ENCODE data around the gene TRIM56.
A peak's percentile ranks its signal among the peaks of the same experiment; 100 is the strongest.

The TRIM56 gene

DNA sequence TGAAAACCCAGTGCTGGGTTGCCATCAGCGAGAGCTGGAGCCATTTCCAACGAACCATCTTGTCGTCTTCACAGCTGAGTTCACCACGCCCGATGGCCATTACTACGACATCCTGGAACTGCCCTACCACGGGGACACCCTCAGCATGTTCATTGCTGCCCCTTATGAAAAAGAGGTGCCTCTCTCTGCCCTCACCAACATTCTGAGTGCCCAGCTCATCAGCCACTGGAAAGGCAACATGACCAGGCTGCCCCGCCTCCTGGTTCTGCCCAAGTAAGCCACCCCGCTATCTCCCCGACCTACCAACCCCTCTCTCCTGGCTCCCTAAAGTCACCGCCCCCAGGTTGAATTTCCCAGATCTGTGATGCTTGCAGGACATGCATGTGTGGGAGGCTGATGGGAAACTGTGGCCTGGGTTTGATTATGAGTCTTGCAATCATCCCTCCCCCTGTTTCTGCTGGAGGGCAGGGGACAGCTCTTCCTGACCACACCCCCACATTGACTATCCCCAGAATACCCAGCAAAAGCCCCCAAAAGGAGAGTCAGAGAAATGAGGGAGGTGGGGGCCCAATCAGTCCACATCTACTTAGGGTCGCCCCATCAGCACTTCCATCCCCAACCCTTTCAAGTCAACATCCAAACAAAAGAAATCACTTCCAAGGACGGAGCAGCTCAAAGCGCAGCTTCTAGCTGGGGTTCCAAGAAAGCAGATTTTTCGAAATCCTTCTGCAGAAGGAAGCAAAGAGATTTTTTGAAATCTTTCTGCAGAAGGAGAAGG, 48.5 kb downstream of the TRIM56 start:
- TF ChIP-seq, protein P1, sequence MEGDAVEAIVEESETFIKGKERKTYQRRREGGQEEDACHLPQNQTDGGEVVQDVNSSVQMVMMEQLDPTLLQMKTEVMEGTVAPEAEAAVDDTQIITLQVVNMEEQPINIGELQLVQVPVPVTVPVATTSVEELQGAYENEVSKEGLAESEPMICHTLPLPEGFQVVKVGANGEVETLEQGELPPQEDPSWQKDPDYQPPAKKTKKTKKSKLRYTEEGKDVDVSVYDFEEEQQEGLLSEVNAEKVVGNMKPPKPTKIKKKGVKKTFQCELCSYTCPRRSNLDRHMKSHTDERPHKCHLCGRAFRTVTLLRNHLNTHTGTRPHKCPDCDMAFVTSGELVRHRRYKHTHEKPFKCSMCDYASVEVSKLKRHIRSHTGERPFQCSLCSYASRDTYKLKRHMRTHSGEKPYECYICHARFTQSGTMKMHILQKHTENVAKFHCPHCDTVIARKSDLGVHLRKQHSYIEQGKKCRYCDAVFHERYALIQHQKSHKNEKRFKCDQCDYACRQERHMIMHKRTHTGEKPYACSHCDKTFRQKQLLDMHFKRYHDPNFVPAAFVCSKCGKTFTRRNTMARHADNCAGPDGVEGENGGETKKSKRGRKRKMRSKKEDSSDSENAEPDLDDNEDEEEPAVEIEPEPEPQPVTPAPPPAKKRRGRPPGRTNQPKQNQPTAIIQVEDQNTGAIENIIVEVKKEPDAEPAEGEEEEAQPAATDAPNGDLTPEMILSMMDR (IDR thresholded peaks at IDR 0.05; ENCODE audit: insufficient read depth, low read length, poor library complexity, severe bottlenecking): no peak
- Histone ChIP-seq H3K4me3 (replicated peaks; ENCODE audit: low read depth, low read length) (no peak overlapping the region), H3K27me3 (replicated peaks; ENCODE audit: control insufficient read depth, insufficient read depth, low read length) (no peaks in the 10 kb centered on the region; the same call in 1 of the 2 replicates), H3K36me3 (ENCODE audit: control insufficient read depth, insufficient read depth, low read length) (no peaks in the 10 kb centered on the region)
- DNase-seq (ENCODE audit: extremely low read depth, insufficient read length): no peak

DNA sequence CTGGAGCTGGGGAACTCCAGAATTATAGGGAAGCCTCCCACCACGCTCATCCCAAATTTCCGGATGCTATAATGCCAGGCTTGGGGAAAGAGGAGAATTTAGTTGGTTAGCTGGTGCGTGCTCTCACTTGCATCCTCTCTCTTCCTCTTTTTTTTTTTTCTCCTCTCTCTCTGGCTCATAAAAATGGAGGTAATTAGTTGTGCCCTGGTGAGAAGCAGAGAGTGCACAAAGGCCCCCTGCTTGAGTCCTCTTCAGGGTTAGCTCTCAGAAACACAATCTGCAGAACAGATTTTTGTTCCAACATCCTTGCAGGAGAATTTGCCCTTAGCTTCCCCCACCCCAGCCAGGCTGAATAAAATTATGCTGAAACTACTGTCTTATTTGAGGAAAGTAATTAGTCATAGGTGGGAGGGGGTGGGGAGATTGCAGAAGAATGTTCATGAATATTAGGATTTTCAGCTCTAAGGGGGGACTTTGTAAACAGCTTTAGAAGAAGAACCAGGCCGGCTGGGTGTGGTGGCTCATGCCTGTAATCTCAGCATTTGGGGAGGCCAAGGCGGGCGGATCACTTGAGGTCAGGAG, 49.2 kb downstream of the TRIM56 start:
- TF ChIP-seq, protein P1 (IDR thresholded peaks at IDR 0.05; ENCODE audit: insufficient read depth, low read length, poor library complexity, severe bottlenecking): no peak
- no peaks in the 10 kb centered on the region for H3K36me3 ChIP-seq (ENCODE audit: control insufficient read depth, insufficient read depth, low read length)
- no peak overlapping the region for H3K4me3 ChIP-seq (replicated peaks; ENCODE audit: low read depth, low read length)
- no peak for DNase-seq (ENCODE audit: extremely low read depth, insufficient read length)
- no peaks in the 10 kb centered on the region; the same call in 1 of the 2 replicates for H3K27me3 ChIP-seq (replicated peaks; ENCODE audit: control insufficient read depth, insufficient read depth, low read length)

DNA sequence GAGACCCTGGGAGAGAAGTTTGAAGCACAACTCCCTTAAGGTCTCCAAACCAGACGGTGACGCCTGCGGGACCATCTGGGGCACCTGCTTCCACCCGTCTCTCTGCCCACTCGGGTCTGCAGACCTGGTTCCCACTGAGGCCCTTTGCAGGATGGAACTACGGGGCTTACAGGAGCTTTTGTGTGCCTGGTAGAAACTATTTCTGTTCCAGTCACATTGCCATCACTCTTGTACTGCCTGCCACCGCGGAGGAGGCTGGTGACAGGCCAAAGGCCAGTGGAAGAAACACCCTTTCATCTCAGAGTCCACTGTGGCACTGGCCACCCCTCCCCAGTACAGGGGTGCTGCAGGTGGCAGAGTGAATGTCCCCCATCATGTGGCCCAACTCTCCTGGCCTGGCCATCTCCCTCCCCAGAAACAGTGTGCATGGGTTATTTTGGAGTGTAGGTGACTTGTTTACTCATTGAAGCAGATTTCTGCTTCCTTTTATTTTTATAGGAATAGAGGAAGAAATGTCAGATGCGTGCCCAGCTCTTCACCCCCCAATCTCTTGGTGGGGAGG, 52.5 kb downstream of the TRIM56 start:
- Histone ChIP-seq H3K36me3 (ENCODE audit: control insufficient read depth, insufficient read depth, low read length) (no peaks in the 10 kb centered on the region), H3K27me3 (replicated peaks; ENCODE audit: control insufficient read depth, insufficient read depth, low read length) (no peaks in the 10 kb centered on the region; the same call in 1 of the 2 replicates), H3K4me3 (replicated peaks; ENCODE audit: low read depth, low read length) (no peak overlapping the region)
- TF ChIP-seq, protein P1 (IDR thresholded peaks at IDR 0.05; ENCODE audit: insufficient read depth, low read length, poor library complexity, severe bottlenecking): no peak
- DNase-seq (ENCODE audit: extremely low read depth, insufficient read length): no peak

DNA sequence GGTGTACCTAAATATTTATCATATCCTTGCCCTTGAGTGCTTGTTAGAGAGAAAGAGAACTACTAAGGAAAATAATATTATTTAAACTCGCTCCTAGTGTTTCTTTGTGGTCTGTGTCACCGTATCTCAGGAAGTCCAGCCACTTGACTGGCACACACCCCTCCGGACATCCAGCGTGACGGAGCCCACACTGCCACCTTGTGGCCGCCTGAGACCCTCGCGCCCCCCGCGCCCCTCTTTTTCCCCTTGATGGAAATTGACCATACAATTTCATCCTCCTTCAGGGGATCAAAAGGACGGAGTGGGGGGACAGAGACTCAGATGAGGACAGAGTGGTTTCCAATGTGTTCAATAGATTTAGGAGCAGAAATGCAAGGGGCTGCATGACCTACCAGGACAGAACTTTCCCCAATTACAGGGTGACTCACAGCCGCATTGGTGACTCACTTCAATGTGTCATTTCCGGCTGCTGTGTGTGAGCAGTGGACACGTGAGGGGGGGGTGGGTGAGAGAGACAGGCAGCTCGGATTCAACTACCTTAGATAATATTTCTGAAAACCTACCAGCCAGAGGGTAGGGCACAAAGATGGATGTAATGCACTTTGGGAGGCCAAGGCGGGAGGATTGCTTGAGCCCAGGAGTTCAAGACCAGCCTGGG, 53.1 kb downstream of the TRIM56 start:
- Histone ChIP-seq H3K27me3 (replicated peaks; ENCODE audit: control insufficient read depth, insufficient read depth, low read length) (no peaks in the 10 kb centered on the region; the same call in 1 of the 2 replicates), H3K36me3 (ENCODE audit: control insufficient read depth, insufficient read depth, low read length) (no peaks in the 10 kb centered on the region), H3K4me3 (replicated peaks; ENCODE audit: low read depth, low read length) (peak overlapping the region; percentile 19; the same call in 1 of the 2 replicates)
- TF ChIP-seq, protein P1 (IDR thresholded peaks at IDR 0.05; ENCODE audit: insufficient read depth, low read length, poor library complexity, severe bottlenecking): peak; percentile 92
- DNase-seq (ENCODE audit: extremely low read depth, insufficient read length): peak; percentile 76

DNA sequence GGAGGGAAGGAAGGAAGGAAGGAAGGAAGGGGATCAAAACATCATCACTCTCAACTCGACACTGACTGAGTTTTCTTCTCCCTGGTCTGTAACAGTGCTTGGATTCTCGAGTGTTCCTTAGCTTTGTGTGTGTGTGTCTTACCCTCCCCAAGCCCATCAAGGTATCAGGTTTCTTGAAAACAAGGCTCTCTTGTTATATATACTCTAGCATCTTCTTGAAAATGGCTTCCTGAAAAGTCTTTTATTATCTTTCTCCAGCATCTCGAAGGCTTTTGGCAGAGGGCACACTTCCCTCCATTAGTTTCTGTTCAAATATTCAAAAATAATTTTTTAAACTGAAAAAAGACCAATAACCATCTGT, 55.0 kb downstream of the TRIM56 start:
- Histone ChIP-seq H3K36me3 (ENCODE audit: control insufficient read depth, insufficient read depth, low read length) (no peaks in the 10 kb centered on the region), H3K4me3 (replicated peaks; ENCODE audit: low read depth, low read length) (no peak overlapping the region), H3K27me3 (replicated peaks; ENCODE audit: control insufficient read depth, insufficient read depth, low read length) (no peaks in the 10 kb centered on the region; the same call in 1 of the 2 replicates)
- no peak for DNase-seq (ENCODE audit: extremely low read depth, insufficient read length)
- TF ChIP-seq, protein P1 (IDR thresholded peaks at IDR 0.05; ENCODE audit: insufficient read depth, low read length, poor library complexity, severe bottlenecking): no peak

Data from GM06990 (cell line).